GM19025 (cell line): ENCODE measurements around the gene GRP.
"Not testable (repeated sequence)": the region's sequence is repeated elsewhere in the genome, so short reads cannot be mapped to it uniquely, and the experiment has no call there.

Source experiments
- ATAC-seq: cut with Tn5 transposase; IDR thresholded peaks from one replicate; pipeline ENCODE4 v1.9.1; 2021; ENCODE audit warnings: mild to moderate bottlenecking, low read depth, moderate library complexity; ENCODE audit not compliant: unreplicated experiment

Gene GRP

GRCh38 chr18:59228351-59228750 lies 8.4 kb downstream of the GRP start:
- ATAC-seq = no peak

DNA sequence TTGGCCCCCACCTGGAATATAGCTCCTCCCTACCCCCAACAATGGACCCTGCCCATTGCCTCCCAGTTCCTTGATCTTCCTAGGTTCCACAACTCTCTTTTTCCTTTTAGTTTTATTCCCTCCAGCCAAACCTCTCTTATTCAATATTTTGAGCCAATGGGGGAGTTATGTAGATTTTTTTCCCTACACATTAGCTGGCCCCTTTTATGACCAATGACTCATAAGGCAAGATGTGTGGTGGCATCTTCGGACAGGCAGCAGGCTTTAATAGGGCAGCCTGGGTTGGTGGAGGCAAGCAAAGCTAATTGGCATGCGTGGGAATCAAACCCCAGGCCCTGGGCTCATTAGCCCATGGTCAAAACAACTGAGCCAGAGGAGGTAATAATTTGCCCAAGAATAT lies 9.2 kb downstream of the GRP start:
- ATAC-seq = no peak

DNA sequence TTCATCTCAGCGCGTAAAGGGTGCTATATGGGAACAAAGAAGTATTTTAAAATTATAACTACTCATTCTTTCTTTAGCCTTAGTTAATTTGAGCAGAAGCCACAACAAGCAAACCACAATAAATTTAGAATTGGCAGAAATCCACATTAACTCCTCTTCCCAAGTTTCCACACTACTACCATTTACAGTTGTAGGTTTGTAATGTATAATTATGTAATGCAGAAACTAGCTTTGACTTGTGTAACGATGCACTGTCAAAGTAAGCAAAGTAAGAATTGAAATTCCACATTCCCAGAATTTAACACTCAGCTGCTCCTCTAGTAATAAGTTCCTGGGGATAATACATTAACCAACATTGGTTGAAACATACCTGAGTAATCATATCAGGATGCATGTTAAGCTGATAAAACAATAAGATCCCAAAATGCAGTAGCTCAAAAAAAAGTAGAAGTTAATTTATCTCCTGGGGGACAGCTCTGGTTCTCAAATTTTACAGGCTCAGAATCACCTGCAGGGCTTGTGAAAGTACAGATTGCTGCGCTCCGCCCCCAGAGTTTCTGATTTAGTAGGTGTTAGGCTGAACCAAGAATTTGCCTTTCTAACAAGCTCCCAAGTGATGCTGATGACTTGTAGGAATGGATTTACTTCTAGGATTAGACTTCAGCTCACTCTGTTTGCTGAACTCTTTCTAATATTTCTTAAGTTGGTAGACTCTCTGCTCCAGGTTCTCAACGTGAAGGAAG lies 9.9 kb downstream of the GRP start:
- ATAC-seq = no peak

DNA sequence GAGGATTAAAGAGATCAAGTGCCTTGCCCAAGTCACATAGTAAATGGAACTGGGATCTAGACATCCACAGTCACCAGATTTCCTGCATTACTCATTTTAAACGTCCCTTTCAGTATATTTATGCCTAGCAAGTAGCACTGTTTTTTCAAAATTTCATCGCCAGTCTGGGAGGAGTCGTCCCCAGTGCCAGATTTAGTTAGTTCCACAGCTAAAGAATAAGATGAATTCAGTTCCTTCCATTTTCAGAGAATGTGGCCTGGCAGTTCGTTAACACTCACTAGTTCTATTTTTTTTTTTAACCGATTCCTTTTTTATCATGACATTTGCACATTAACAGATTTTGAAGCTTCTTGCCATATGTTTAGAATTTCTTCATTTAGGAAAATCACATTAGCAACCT lies 11.2 kb downstream of the GRP start:
- no peak for ATAC-seq

DNA sequence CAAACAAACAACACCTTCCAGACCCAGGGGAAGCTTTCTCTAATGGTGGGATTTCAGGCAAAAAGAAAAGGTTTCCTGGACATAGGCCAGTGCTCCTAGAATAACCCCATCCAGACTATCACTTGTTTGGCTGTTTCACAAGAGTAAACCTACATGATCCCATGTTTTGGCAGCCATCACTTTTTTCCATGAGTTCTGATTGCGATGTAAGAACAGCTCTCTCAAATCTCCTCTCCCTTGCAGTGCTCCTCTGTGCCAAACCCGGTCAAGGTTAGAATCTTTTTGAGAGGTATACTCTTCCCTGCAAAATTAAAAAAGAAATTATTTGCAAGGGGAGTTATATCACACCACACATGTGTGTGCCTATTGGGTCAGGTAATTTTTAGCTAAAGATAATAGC lies 11.9 kb downstream of the GRP start:
- ATAC-seq = no peak

DNA sequence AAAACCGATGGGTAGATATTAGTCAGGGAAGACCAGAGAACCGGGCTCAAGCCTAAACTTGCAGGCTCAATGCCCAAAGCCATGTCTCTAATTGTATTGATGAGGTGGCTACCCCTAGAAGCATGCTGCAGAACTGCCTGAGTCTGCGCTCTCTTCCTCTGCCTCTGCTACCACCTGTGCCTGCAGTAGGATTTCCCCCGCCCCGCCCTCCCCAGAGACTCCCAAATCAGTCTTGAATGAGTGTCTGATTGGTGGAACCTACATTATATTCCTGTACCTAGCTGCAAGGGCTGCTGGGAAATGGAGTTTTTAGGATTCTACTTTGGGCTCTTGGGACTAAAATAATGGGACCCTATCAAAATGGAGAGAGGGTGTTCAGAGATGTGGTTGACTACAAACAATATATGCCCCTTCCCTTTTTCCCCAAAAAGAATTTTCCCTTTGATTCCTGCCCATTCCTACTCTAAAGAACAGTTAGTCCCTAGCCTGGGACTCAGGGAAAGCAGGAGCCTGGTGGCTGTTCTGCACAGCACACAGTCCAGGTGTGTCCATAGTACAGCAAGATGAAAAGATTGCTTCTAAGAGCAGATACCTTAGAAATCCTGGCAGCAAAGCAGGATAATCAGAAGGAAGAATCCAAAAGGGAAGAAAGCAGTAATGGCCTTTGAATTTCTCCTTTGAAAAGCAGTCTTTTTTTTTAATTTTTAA lies 12.5 kb downstream of the GRP start:
- no peak for ATAC-seq

DNA sequence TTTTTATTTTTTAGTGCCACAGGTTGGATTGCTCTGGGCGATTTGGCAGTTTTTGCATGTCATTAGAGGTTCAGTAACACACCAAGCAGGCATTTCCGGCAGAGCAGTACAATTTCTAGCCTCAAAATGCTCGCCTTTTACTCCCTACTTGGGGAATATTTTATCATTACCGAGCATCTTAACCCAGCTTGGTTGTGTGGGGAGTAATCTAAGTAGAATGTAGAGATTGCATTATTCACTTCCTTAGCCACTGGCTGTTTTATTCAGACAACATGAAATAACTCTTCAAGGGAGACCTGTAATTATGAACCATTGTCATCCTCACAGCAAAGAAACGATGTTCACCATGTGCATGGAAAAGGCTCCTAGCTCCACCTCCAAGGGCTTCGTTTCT lies 13.1 kb downstream of the GRP start:
- ATAC-seq = no peak

DNA sequence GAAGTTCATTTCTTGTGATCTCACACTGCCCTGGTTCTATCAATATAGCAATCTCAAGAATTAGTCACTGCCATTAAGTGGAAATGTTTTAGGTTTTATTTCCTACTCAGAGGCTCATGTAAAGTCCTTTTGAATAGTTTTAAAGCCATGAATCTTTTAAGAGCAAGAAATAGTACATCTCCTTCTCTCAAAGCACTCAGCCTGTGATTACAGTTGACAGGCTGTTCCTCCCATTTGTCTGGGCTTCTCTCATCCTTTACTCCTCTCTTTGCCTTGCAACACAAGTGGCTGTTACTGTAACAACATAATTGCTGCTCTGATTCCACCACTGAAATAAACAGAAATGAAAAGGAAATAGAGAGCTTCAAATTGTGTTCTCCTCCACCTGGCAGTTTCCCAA lies 18.4 kb downstream of the GRP start:
- ATAC-seq = no peak

DNA sequence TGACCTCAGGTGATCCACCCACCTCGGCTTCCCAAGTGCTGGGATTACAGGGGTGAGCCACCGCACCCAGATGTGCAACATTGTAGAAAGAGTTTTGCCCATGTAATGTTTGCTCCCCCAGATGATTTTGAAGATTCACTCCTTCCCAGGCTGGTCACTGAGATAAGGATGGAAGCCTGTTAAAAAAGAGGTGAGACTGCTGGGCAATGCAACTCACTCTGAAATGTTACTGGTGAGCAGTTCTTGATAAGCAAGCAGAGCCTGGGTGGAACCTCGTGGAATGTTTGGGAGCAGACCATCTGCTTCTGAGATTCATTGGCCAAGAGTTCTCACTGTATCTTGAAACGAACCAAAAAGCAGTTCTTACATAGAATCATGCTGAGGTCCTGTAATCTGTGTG lies 19.7 kb downstream of the GRP start:
- ATAC-seq = no peak

DNA sequence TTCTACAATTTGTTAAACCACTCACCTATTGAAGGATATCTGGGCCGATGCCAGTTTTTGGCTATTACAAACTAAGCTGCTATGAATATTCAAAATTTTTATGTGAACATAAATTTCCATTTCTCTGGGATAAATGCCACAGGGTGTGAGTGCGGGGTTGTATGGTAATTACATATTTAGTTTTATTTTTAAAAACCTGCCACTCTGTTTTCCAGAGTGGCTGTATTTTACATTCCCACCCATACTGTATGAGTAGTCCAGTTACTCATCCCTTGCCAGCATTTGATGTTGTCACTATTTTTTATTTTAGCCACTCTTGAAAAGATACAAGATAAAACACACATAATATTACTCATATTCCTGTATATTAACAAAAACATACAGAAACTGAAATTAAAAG lies 22.9 kb downstream of the GRP start:
- no peak for ATAC-seq

DNA sequence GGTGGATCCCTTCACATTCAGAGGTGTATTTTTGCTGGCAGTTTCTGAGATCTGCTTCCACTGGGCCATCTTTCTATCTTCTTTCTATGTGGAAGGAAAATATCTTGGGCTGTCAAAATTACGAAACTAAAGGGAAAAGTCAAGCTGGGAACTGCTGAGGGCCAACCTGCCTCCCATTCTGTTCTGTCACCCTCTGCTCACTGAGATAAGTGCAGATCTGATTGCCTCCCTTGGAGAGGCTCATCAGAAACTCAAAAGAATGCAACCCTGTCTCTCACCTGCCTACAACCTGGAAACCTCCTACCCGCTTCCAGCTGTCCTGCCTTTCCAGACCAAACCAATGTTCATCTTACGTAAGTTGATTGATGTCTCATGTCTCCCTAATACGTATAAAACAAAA lies 26.8 kb downstream of the GRP start:
- no peak for ATAC-seq

GRCh38 chr18:59249199-59249774 lies 29.3 kb downstream of the GRP start:
- ATAC-seq = no peak

DNA sequence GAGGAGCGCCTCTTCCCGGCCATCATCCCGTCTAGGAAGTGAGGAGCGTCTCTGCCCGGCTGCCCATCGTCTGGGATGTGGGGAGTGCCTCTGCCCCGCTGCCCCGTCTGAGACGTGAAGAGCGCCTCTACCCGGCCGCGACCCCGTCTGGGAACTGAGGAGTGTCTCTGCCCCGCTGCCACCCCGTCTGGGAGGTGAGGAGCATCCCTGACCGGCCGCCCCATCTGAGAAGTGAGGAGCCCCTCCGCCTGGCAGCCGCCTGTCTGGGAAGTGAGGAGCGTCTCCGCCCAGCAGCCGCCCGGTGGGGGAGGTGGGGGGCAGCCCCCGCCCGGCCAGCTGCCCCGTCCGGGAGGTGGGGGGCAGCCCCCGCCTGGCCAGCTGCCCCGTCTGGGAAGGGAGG lies 35.5 kb downstream of the GRP start:
- ATAC-seq = not testable (repeated sequence)

DNA sequence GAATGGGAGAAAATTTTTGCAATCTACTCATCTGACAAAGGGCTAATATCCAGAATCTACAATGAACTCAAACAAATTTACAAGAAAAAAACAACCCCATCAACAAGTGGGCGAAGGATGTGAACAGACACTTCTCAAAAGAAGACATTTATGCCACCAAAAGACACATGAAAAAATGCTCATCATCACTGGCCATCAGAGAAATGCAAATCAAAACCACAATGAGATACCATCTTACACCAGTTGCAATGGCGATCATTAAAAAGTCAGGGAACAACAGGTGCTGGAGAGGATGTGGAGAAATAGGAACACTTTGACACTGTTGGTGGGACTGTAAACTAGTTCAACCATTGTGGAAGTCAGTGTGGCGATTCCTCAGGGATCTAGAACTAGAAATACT lies 41.9 kb downstream of the GRP start:
- not testable (repeated sequence) for ATAC-seq

GRCh38 chr18:59262243-59262642 lies 42.3 kb downstream of the GRP start:
- ATAC-seq = not testable (repeated sequence)

GRCh38 chr18:59263661-59264060 lies 43.7 kb downstream of the GRP start:
- no peak for ATAC-seq

DNA sequence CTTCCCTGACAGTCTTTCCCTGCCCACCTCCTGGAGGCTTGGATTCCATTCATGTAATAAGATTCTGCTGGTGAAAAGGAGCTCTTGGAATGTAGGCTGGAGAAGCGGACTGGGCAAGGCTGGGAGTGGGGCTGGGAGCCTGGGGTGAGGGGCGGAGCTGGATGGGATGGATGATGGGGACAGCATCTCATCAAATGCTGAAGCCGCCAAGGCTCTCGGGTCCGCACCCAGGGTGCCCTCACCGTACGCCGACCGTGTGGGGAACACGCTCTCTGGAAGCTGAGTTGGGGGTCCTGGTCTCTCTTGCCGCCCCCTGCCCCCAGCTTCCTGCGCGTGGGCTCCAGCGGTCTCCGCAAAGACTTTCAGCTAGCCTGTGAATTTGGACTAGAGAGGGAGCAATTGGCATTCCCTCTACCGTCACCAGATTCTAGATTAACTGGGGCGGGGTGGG lies 44.2 kb downstream of the GRP start:
- ATAC-seq = no peak

DNA sequence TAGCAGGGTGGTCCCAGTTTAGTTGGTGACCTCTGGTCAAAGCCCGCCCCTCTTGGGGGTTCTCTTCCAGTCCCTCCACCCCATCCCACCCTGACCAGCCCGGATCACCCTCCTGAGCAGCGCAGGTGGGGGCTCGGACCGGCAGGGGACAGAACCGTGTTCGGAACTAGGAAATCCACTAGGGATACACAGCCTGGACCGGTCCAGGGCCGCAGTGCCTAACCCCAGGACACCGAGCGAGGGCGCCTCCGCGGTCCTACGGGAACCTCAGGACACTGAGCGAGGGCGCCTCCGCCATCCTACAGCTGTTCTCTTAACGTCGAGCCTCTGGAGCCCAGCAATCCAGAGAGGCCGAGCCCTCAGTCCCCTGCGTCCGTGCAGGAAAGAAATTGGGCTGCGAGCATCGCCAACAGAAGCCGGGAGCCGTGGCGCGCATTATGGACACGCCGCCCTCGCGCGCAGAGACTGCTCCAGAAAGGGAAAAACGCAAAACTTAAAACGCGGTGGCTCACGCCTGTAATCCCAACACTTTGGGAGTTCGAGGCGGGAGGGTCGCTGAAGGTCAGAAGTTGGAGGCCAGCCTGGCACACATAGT lies 44.8 kb downstream of the GRP start:
- ATAC-seq = no peak

DNA sequence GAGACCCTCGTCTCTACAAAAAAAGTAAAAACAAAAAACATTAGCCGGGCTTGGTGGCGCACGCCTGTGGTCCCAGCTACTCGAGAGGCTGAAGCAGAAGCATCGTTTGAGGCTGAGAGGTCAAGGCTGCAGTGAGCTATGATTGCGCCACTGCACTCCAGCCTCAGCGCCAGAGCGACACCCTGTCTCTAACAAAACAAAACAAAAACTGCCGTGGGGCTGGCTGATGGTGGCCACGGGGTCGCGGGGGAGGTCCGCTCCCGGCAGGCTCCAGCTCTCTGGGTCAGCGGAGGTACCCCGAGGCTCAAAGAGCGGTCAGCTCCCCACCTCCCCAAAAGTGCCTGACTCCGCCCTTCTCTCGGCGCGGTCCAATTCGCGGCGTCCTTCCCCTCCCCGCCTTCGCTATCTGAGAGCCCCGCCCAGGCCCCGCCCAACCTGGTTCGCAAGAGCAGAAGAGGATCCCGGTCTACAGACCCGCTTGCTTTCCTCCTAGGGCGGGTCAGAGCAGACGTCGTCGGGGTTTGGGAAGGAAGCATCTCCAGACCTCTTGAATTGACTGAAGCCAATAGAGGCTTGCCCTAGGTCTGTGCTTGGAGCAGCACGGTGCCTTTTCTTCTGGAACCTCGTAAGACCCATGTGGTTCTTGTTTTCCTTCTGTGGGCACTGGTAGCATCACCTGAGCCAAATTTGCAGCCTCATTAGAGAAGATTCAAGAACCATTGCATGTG lies 45.5 kb downstream of the GRP start:
- ATAC-seq = peak; percentile 59

GRCh38 chr18:59265974-59266369 lies 46.0 kb downstream of the GRP start:
- no peak for ATAC-seq

- no peak for ATAC-seq
These were observed 46.5 kb downstream of the GRP start for GRCh38 chr18:59266459-59266858.
